C4-2B (cell line): ENCODE measurements around the gene RAB6B.

Experiments used
- CTCF ChIP-seq: fragments of 450-650 bp; conservative IDR thresholded peaks from 2 replicates; pipeline ENCODE4 v1.5.1; 2017; ENCODE audit warnings: mild to moderate bottlenecking
- ZFX ChIP-seq: fragments of 450-650 bp; IDR thresholded peaks from 2 replicates; pipeline ENCODE4 v1.6.1; 2017

- TF ChIP-seq CTCF (no peak), ZFX (no peak)
These were observed 74.6 kb downstream of the RAB6B start for GRCh38 chr3:133820889-133821675.
